ENCODE results near the gene TRMT2A. TPM values are rescaled to one million over a fixed set of nuclear protein-coding genes. Genes with fewer than 3 reads are reported as not detected.

Gene TRMT2A
- total RNA-seq, 1 experiment from 2014 or later: 47.1 TPM

DNA sequence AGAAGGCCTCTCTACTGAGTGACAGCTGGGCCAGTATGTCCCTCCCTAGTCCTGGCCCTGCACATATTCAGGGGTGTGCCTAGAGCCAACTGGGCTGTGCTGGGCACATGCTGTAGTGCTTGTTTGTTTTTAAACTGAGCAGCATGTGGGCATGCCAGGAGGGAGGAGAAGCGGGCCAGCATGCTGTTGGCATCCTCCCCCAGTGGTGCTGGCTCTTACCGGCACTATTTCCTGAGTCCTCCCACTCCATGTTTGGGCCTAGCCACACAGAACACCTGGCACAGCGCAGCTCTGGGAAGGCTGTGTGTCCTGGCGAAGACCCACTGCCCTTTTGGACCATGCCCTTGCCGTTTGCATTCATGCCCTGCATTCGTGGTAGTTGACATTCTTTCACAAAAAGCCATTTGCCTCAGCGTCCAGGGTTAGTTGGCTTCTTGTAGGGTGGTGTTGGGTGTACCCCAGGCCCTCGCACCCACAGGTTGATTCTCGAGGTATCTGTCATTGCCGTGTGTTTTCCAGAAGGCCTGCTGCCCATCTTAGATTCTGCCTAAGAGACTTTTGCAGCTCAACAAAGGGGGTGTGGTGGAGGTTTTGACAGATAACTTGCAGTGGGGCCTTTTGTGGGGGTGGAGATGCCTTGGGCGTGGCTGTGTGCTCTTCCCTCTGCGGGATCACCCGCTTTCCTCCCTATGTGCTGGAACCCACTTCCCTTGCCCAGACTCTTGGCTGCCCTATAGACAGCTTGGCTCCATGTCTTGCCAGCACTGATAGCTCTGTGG is 23.4 kb downstream of the TRMT2A start:
- TF ChIP-seq, protein P1, sequence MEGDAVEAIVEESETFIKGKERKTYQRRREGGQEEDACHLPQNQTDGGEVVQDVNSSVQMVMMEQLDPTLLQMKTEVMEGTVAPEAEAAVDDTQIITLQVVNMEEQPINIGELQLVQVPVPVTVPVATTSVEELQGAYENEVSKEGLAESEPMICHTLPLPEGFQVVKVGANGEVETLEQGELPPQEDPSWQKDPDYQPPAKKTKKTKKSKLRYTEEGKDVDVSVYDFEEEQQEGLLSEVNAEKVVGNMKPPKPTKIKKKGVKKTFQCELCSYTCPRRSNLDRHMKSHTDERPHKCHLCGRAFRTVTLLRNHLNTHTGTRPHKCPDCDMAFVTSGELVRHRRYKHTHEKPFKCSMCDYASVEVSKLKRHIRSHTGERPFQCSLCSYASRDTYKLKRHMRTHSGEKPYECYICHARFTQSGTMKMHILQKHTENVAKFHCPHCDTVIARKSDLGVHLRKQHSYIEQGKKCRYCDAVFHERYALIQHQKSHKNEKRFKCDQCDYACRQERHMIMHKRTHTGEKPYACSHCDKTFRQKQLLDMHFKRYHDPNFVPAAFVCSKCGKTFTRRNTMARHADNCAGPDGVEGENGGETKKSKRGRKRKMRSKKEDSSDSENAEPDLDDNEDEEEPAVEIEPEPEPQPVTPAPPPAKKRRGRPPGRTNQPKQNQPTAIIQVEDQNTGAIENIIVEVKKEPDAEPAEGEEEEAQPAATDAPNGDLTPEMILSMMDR (IDR thresholded peaks at IDR 0.05; ENCODE audit: unreplicated experiment): no peak
- POLR2A ChIA-PET: no interaction called here
- intact Hi-C loops (cut with micrococcal nuclease): no loop called here
- CTCF ChIA-PET: interaction anchor here (0.6 to 0.9 kb wide), 2 partner anchors 64 to 515 kb away, joined by 3 to 4 read pairs; no protein-coding TSS in a partner anchor
- Mint-ChIP-seq H3K4me3 (ENCODE audit: unreplicated experiment) (no peak overlapping the region), H3K36me3 (ENCODE audit: insufficient read depth, unreplicated experiment) (peaks cover 88% of the 10 kb centered on the region), H3K27ac (ENCODE audit: low read depth, unreplicated experiment) (no peak overlapping the region), H3K27me3 (ENCODE audit: insufficient read depth, unreplicated experiment) (no peaks in the 10 kb centered on the region), H3K4me1 (ENCODE audit: insufficient read depth, unreplicated experiment) (no peaks in the 10 kb centered on the region), H3K9me3 (ENCODE audit: unreplicated experiment) (no peaks in the 10 kb centered on the region)
- BruUV-seq (replicated peaks): no TSS peak
- DNase-seq (ENCODE audit: unreplicated experiment): no peak

DNA sequence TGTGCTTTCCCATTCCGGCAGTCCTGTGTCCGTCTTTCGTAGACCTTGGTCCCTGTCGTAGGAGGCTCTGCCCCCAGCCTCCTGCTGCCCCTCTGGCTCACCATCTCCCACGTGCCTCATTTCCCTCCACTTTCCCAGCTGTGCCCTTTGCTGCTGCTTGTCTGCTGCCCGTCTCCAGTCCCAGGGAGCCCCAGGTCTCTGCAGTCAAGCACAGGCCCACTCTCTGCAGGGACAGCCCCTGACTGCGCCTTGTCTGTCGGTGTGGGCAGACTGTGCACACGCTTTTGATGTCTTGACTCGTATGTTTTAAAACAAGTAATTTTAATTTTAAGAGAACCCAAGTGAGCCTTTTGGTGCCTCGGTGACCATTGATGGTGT is 24.6 kb downstream of the TRMT2A start:
- Mint-ChIP-seq H3K36me3 (ENCODE audit: insufficient read depth, unreplicated experiment) (peaks cover 88% of the 10 kb centered on the region), H3K4me1 (ENCODE audit: insufficient read depth, unreplicated experiment) (no peaks in the 10 kb centered on the region)
- intact Hi-C loops (cut with micrococcal nuclease): no loop called here

DNA sequence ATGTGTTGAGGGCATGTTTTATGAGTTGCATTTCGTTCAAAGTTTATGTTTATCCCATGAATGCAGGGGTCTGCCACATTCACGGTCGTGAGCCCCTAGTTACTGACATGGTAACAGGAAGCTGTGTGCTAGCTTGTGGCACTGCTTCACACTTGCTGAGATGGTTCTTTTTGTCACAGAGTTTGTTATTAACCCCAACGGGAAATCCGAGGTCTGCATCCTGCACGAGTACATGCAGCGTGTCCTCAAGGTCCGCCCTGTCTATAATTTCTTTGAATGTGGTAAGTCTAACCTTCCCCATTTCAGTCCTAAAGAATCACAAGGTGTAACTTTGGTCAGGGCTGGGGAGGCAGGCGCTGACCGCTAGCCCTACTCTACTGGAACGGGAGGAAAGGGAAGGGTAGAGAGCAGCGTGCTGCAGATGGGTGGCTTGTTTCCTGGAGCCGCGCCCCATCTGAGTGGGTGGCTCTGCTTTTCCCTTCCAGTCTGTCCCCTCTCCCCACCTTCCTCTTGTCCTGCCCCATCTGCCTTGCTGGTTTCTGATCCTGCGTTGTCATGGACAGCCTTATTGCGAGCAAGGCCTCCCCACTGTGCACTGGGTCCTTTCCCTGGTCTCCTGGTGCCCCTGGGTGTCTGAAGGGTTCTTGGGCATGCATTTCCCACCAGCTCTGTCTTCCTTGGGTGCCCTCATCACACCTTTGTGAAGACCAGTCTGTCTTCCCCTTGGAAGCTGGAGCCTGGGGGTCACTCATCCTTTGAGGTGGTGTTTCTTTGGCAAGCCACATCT is 25.1 kb downstream of the TRMT2A start:
- TF ChIP-seq, protein P1 (IDR thresholded peaks at IDR 0.05; ENCODE audit: unreplicated experiment): no peak
- CTCF ChIA-PET: interaction anchor here (0.7 to 0.9 kb wide), 2 partner anchors 32 to 138 kb away, joined by 3 to 4 read pairs; no protein-coding TSS in a partner anchor
- Mint-ChIP-seq H3K36me3 (ENCODE audit: insufficient read depth, unreplicated experiment) (peaks cover 88% of the 10 kb centered on the region), H3K4me1 (ENCODE audit: insufficient read depth, unreplicated experiment) (no peaks in the 10 kb centered on the region), H3K9me3 (ENCODE audit: unreplicated experiment) (no peaks in the 10 kb centered on the region), H3K27ac (ENCODE audit: low read depth, unreplicated experiment) (no peak overlapping the region), H3K27me3 (ENCODE audit: insufficient read depth, unreplicated experiment) (no peaks in the 10 kb centered on the region), H3K4me3 (ENCODE audit: unreplicated experiment) (no peak overlapping the region)
- intact Hi-C loops (cut with micrococcal nuclease): no loop called here
- POLR2A ChIA-PET: no interaction called here
- BruUV-seq (replicated peaks): no TSS peak
- no peak for DNase-seq (ENCODE audit: unreplicated experiment)

More for the DNA sequence above, 24.6 kb downstream of the TRMT2A start:
- TF ChIP-seq, protein P1 (IDR thresholded peaks at IDR 0.05; ENCODE audit: unreplicated experiment): no peak
- Mint-ChIP-seq H3K27ac (ENCODE audit: low read depth, unreplicated experiment) (no peak overlapping the region), H3K4me3 (ENCODE audit: unreplicated experiment) (no peak overlapping the region), H3K27me3 (ENCODE audit: insufficient read depth, unreplicated experiment) (no peaks in the 10 kb centered on the region), H3K9me3 (ENCODE audit: unreplicated experiment) (no peaks in the 10 kb centered on the region)
- ChIA-PET POLR2A (no interaction called here), CTCF (no interaction called here)
- no TSS peak for BruUV-seq (replicated peaks)
- no peak for DNase-seq (ENCODE audit: unreplicated experiment)

DNA sequence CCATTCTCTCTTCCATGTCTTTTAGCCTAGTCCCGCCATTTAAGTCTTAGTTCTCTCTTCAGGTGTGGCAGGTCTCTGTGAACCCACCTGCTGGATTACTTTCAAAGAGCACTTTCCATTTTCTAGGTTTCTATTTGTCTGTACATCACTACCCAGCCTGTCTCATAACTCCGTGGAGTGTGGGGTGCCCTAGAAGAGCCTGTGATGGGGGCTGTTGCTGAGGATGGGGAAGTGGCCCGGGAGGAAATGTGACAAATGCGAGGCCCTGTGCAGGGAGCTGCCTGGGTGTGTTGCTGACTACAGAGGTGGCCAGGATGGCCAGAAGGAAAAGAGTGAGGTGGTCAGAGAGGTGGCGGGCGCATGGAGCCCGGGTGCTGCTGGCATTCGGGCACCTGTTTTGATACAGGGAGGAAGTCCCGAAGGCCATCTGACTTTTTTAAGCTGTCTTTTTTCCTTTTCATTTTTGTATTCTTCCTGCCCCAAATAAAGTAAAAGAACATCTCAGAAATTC is 26.2 kb downstream of the TRMT2A start:
- TF ChIP-seq, protein P1 (IDR thresholded peaks at IDR 0.05; ENCODE audit: unreplicated experiment): no peak
- H3K4me3 Mint-ChIP-seq (ENCODE audit: unreplicated experiment): no peak overlapping the region
- H3K27ac Mint-ChIP-seq (ENCODE audit: low read depth, unreplicated experiment): no peak overlapping the region
- no peaks in the 10 kb centered on the region for H3K9me3 Mint-ChIP-seq (ENCODE audit: unreplicated experiment)
- H3K27me3 Mint-ChIP-seq (ENCODE audit: insufficient read depth, unreplicated experiment): no peaks in the 10 kb centered on the region
- no peak for DNase-seq (ENCODE audit: unreplicated experiment)
- peaks cover 88% of the 10 kb centered on the region for H3K36me3 Mint-ChIP-seq (ENCODE audit: insufficient read depth, unreplicated experiment)
- CTCF ChIA-PET: interaction anchor here (0.7 kb wide), 2 partner anchors 9 to 137 kb away, joined by 3 read pairs; no protein-coding TSS in a partner anchor
- no TSS peak for BruUV-seq (replicated peaks)
- H3K4me1 Mint-ChIP-seq (ENCODE audit: insufficient read depth, unreplicated experiment): peaks cover 6% of the 10 kb centered on the region
- intact Hi-C loops (cut with micrococcal nuclease): no loop called here
- POLR2A ChIA-PET: no interaction called here
